Measurements from ENCODE around the gene CEP164.

Gene CEP164

DNA sequence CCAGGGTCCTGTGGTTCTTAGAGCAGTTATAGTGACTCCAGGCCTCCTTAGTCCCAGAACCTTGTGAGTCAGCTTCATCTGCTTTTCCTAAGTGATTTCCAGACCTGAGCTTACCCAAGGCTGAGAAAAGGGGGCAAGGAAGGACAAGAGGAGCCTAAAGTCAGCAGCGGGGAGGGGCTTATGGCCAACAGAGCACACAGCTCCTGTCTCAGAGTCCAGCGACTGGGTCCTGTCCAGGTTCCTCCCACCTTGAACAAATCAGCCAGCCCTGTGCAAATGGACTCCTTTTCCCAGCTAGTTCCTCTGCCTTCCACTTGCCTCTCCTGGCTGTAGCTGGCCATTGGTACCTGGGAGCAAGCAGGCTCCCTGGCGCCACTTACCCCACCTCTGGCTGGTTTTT, 22.5 kb upstream of the CEP164 start:
- Histone ChIP-seq H3K4me2 (ENCODE audit: low read length) (no peak overlapping the region), H3K9me3 (ENCODE audit: control insufficient read depth, insufficient read depth, low read length) (no peaks in the 10 kb centered on the region), H3K4me1 (ENCODE audit: control insufficient read depth, low read length) (no peaks in the 10 kb centered on the region), H3K9me2 (replicated peaks; ENCODE audit: control insufficient read depth, low read length) (no peaks in the 10 kb centered on the region), H3K79me2 (ENCODE audit: control insufficient read depth, low read length) (no peaks in the 10 kb centered on the region), H4K20me1 (ENCODE audit: control insufficient read depth, insufficient read depth, low read depth, low read length) (no peaks in the 10 kb centered on the region), H3K27me3 (ENCODE audit: control insufficient read depth, low read length) (0 out of 2 replicates have a peak, but pooled peaks cover 10% of the 10 kb centered on the region), H3K4me3 (ENCODE audit: low read length) (no peak overlapping the region), H3K27ac (ENCODE audit: low read depth, low read length) (no peak overlapping the region), H3F3A (ENCODE audit: control insufficient read depth, insufficient read depth) (no peaks in the 10 kb centered on the region), H3K36me3 (ENCODE audit: control insufficient read depth, low read length) (no peaks in the 10 kb centered on the region)
- TF ChIP-seq EZH2phosphoT487 (IDR thresholded peaks at IDR 0.05; ENCODE audit: borderline replicate concordance, low read length), result no peak
- TF ChIP-seq, protein P1, sequence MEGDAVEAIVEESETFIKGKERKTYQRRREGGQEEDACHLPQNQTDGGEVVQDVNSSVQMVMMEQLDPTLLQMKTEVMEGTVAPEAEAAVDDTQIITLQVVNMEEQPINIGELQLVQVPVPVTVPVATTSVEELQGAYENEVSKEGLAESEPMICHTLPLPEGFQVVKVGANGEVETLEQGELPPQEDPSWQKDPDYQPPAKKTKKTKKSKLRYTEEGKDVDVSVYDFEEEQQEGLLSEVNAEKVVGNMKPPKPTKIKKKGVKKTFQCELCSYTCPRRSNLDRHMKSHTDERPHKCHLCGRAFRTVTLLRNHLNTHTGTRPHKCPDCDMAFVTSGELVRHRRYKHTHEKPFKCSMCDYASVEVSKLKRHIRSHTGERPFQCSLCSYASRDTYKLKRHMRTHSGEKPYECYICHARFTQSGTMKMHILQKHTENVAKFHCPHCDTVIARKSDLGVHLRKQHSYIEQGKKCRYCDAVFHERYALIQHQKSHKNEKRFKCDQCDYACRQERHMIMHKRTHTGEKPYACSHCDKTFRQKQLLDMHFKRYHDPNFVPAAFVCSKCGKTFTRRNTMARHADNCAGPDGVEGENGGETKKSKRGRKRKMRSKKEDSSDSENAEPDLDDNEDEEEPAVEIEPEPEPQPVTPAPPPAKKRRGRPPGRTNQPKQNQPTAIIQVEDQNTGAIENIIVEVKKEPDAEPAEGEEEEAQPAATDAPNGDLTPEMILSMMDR (IDR thresholded peaks at IDR 0.05; ENCODE audit: low read depth, low read length, poor library complexity, severe bottlenecking), result no peak

DNA sequence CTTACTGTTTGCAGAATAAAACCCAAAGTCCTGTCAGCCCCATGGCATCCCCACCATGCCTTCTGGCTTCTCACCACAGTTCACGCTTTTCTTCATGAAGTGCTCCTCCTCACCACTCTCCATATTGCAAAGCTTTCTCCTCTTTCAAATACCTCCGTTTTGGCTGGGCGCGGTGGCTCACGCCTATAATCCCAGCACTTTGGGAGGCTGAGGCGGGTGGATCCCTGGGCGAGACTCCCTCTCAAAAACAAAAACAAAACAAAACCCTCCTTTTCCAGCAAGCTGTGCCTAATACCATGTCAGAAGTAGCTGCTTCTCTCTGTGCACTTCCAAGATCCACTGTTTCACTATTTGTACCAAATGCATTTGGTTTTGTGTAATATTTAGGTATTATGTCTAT, 18.3 kb upstream of the CEP164 start:
- Histone ChIP-seq H3K9me3 (ENCODE audit: control insufficient read depth, insufficient read depth, low read length) (no peaks in the 10 kb centered on the region), H3F3A (ENCODE audit: control insufficient read depth, insufficient read depth) (no peaks in the 10 kb centered on the region), H3K9me2 (replicated peaks; ENCODE audit: control insufficient read depth, low read length) (no peaks in the 10 kb centered on the region), H3K27me3 (ENCODE audit: control insufficient read depth, low read length) (peaks cover 3% of the 10 kb centered on the region), H3K27ac (ENCODE audit: low read depth, low read length) (no peak overlapping the region), H4K20me1 (ENCODE audit: control insufficient read depth, insufficient read depth, low read depth, low read length) (no peaks in the 10 kb centered on the region), H3K79me2 (ENCODE audit: control insufficient read depth, low read length) (no peaks in the 10 kb centered on the region), H3K4me2 (ENCODE audit: low read length) (no peak overlapping the region), H3K36me3 (ENCODE audit: control insufficient read depth, low read length) (no peaks in the 10 kb centered on the region), H3K4me3 (ENCODE audit: low read length) (no peak overlapping the region), H3K4me1 (ENCODE audit: control insufficient read depth, low read length) (no peaks in the 10 kb centered on the region)
- TF ChIP-seq, protein P1 (IDR thresholded peaks at IDR 0.05; ENCODE audit: low read depth, low read length, poor library complexity, severe bottlenecking), result no peak

DNA sequence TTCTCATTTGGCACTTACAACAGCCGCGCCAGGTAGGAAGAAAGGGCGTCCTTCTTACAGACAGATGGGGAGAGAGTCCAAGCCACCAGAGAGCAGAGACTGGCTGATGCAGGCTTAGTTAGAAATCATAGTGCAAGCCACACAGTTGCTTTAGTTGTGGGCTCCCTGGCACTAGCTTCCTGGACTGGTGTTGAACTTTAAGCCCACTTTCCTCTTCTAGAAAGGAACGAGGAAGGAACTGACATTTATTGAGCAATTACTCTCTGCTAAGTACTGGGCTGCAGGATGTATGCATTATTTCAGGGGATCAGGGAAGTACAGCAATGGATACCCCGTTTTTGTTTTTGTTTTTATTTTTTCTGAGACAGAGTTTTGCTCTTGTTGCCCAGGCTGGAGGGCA, 14.6 kb upstream of the CEP164 start:
- no peaks in the 10 kb centered on the region for H3K36me3 ChIP-seq (ENCODE audit: control insufficient read depth, low read length)
- H3K4me1 ChIP-seq (ENCODE audit: control insufficient read depth, low read length), result no peaks in the 10 kb centered on the region
- H3K27me3 ChIP-seq (ENCODE audit: control insufficient read depth, low read length), result peaks cover 9% of the 10 kb centered on the region
- no peak overlapping the region for H3K27ac ChIP-seq (ENCODE audit: low read depth, low read length)
- H3K4me2 ChIP-seq (ENCODE audit: low read length), result no peak overlapping the region
- H3K9me2 ChIP-seq (replicated peaks; ENCODE audit: control insufficient read depth, low read length), result no peaks in the 10 kb centered on the region
- H3K9me3 ChIP-seq (ENCODE audit: control insufficient read depth, insufficient read depth, low read length), result no peaks in the 10 kb centered on the region
- no peaks in the 10 kb centered on the region for H3K79me2 ChIP-seq (ENCODE audit: control insufficient read depth, low read length)
- H4K20me1 ChIP-seq (ENCODE audit: control insufficient read depth, insufficient read depth, low read depth, low read length), result no peaks in the 10 kb centered on the region
- no peak for TF ChIP-seq EZH2phosphoT487 (IDR thresholded peaks at IDR 0.05; ENCODE audit: borderline replicate concordance, low read length)
- TF ChIP-seq, protein P1 (IDR thresholded peaks at IDR 0.05; ENCODE audit: low read depth, low read length, poor library complexity, severe bottlenecking), result no peak
- no peaks in the 10 kb centered on the region for H3F3A ChIP-seq (ENCODE audit: control insufficient read depth, insufficient read depth)
- no peak overlapping the region for H3K4me3 ChIP-seq (ENCODE audit: low read length)
